Upper lobe of right lung (tissue), 1 donor: Measurements from ENCODE around the gene HIVEP3. TPM values are rescaled to one million over a fixed set of nuclear protein-coding genes. Genes with fewer than 3 reads are reported as not detected.

Experiments used
- ATAC-seq: fragments of 200-7000 bp; cut with Tn5 transposase; one replicate; pipeline ENCODE4 v1.9.1; 2020; ENCODE audit warnings: mild to moderate bottlenecking, moderate library complexity
- DNase-seq: peaks from one replicate; pipeline ENCODE4 v3.0.0-alpha.2; 2020
- H3K27ac ChIP-seq: fragments of 200-600 bp; one replicate; pipeline ENCODE4 v1.8.0; 2022
- H3K27me3 ChIP-seq: fragments of 200-600 bp; one replicate; pipeline ENCODE4 v1.8.0; 2022; ENCODE audit warnings: mild to moderate bottlenecking
- H3K36me3 ChIP-seq: fragments of 200-600 bp; one replicate; pipeline ENCODE4 v1.8.0; 2022
- H3K4me1 ChIP-seq: fragments of 200-600 bp; one replicate; pipeline ENCODE4 v1.8.0; 2022
- H3K4me3 ChIP-seq: fragments of 200-600 bp; one replicate; pipeline ENCODE4 v1.8.0; 2022; ENCODE audit warnings: mild to moderate bottlenecking
- H3K9me3 ChIP-seq: fragments of 200-600 bp; one replicate; pipeline ENCODE4 v1.8.0; 2022
- CTCF ChIP-seq: fragments of 200-600 bp; IDR thresholded peaks from one replicate; pipeline ENCODE4 v1.8.0; 2022; ENCODE audit warnings: antibody characterized with exemption
- intact Hi-C: fragments of 100-400 bp; cut with DNase I; formaldehyde crosslinking; loops from one replicate; pipeline ENCODE4 v1.11.0; 2022
- total RNA-seq: library from RNA; stranded (reverse); fragmentation: NEBNext Ultra II Directional; extraction: Animal tissue kit (Norgen Biotek cat#: 25700); gene quantifications from one replicate; pipeline ENCODE4 v1.2.1, GENCODE V29; 2021
- donor health status: DM: no; HTN: yes; CAD: no; lungs with severe emphysema.

Gene HIVEP3
- total RNA-seq, 1 donor from 2014 or later = 16.6 TPM

GRCh38 chr1:41615981-41616380, 302.7 kb downstream of the HIVEP3 start:
- H3K27me3 ChIP-seq = no peaks in the 10 kb centered on the region
- H3K27ac ChIP-seq = no peak overlapping the region
- intact Hi-C loops = no loop called here
- TF ChIP-seq CTCF = no peak
- no peaks in the 10 kb centered on the region for H3K9me3 ChIP-seq
- DNase-seq = no peak
- peaks cover 34% of the 10 kb centered on the region for H3K4me1 ChIP-seq
- H3K4me3 ChIP-seq = no peak overlapping the region
- no peaks in the 10 kb centered on the region for H3K36me3 ChIP-seq
- no peak for ATAC-seq

GRCh38 chr1:41615316-41615715, 303.4 kb downstream of the HIVEP3 start:
- Histone ChIP-seq H3K4me3 (no peak overlapping the region), H3K27me3 (no peaks in the 10 kb centered on the region), H3K27ac (no peak overlapping the region), H3K9me3 (no peaks in the 10 kb centered on the region), H3K4me1 (peaks cover 34% of the 10 kb centered on the region), H3K36me3 (no peaks in the 10 kb centered on the region)
- intact Hi-C loops = no loop called here
- ATAC-seq (no peak), DNase-seq (no peak)
- no peak for TF ChIP-seq CTCF

- intact Hi-C loops = no loop called here
- H3K27ac ChIP-seq = no peak overlapping the region
- H3K4me1 ChIP-seq = peaks cover 34% of the 10 kb centered on the region
- H3K9me3 ChIP-seq = no peaks in the 10 kb centered on the region
- TF ChIP-seq CTCF = no peak
- DNase-seq = no peak
- no peaks in the 10 kb centered on the region for H3K27me3 ChIP-seq
- no peaks in the 10 kb centered on the region for H3K36me3 ChIP-seq
- ATAC-seq = no peak
- no peak overlapping the region for H3K4me3 ChIP-seq
These were observed 303.9 kb downstream of the HIVEP3 start for GRCh38 chr1:41614818-41615217.

- no peak for DNase-seq
- no peak overlapping the region for H3K4me3 ChIP-seq
- no peaks in the 10 kb centered on the region for H3K9me3 ChIP-seq
- intact Hi-C loops = no loop called here
- ATAC-seq = no peak
- H3K27me3 ChIP-seq = no peaks in the 10 kb centered on the region
- H3K4me1 ChIP-seq = peaks cover 30% of the 10 kb centered on the region
- TF ChIP-seq CTCF = no peak
- H3K27ac ChIP-seq = no peak overlapping the region
- H3K36me3 ChIP-seq = no peaks in the 10 kb centered on the region
These were observed 304.8 kb downstream of the HIVEP3 start for GRCh38 chr1:41613689-41614574.

- TF ChIP-seq CTCF = no peak
- intact Hi-C loops = no loop called here
- DNase-seq (no peak), ATAC-seq (peak; percentile 57)
- H3K4me1 ChIP-seq = peaks cover 24% of the 10 kb centered on the region
- no peak overlapping the region for H3K27ac ChIP-seq
- H3K9me3 ChIP-seq = no peaks in the 10 kb centered on the region
- H3K36me3 ChIP-seq = no peaks in the 10 kb centered on the region
- no peak overlapping the region for H3K4me3 ChIP-seq
- no peaks in the 10 kb centered on the region for H3K27me3 ChIP-seq
These were observed 305.8 kb downstream of the HIVEP3 start for GRCh38 chr1:41612953-41613352.
